ENCODE measurements around the gene TFAP2D.

The TFAP2D gene

GRCh38 chr6:50713226-50713625 lies at the start of gene TFAP2D:
Gene TFAP2D, plus strand, starts transcription at chr6:50713526. Its CDS starts 530 bp downstream, at chr6:50714056.
- no peak within 1 kb of the TSS for H3K4me3 ChIP-seq (ENCODE audit: low read length)
- no peak for TF ChIP-seq CTCF (conservative IDR thresholded peaks at IDR 0.05; ENCODE audit: low read depth, low read length)
- no peak for DNase-seq (ENCODE audit: low read depth)

- H3K4me3 ChIP-seq (ENCODE audit: low read length): no peak overlapping the region
- DNase-seq (ENCODE audit: low read depth): no peak
- no peak for TF ChIP-seq CTCF (conservative IDR thresholded peaks at IDR 0.05; ENCODE audit: low read depth, low read length)
These were observed 49.5 kb upstream of the TFAP2D start for GRCh38 chr6:50663806-50664205.

GRCh38 chr6:50666089-50666488 lies 47.2 kb upstream of the TFAP2D start:
- no peak for TF ChIP-seq CTCF (conservative IDR thresholded peaks at IDR 0.05; ENCODE audit: low read depth, low read length)
- no peak for DNase-seq (ENCODE audit: low read depth)
- H3K4me3 ChIP-seq (ENCODE audit: low read length): no peak overlapping the region

GRCh38 chr6:50681213-50681824 lies 32.0 kb upstream of the TFAP2D start:
- H3K4me3 ChIP-seq (ENCODE audit: low read length): no peak overlapping the region
- no peak for DNase-seq (ENCODE audit: low read depth)
- no peak for TF ChIP-seq CTCF (conservative IDR thresholded peaks at IDR 0.05; ENCODE audit: low read depth, low read length)

- TF ChIP-seq CTCF (conservative IDR thresholded peaks at IDR 0.05; ENCODE audit: low read depth, low read length): no peak
- no peak for DNase-seq (ENCODE audit: low read depth)
- H3K4me3 ChIP-seq (ENCODE audit: low read length): no peak overlapping the region
These were observed 24.1 kb upstream of the TFAP2D start for GRCh38 chr6:50689210-50689609.

- TF ChIP-seq CTCF (conservative IDR thresholded peaks at IDR 0.05; ENCODE audit: low read depth, low read length): no peak
These were observed 21.4 kb upstream of the TFAP2D start for GRCh38 chr6:50691814-50692495.

GRCh38 chr6:50698546-50698945 lies 14.8 kb upstream of the TFAP2D start:
- no peak for TF ChIP-seq CTCF (conservative IDR thresholded peaks at IDR 0.05; ENCODE audit: low read depth, low read length)
- no peak for DNase-seq (ENCODE audit: low read depth)
- no peak overlapping the region for H3K4me3 ChIP-seq (ENCODE audit: low read length)

More at GRCh38 chr6:50691814-50692495, 21.4 kb upstream of the TFAP2D start:
- no peak overlapping the region for H3K4me3 ChIP-seq (ENCODE audit: low read length)
- no peak for DNase-seq (ENCODE audit: low read depth)

Data from retinal pigment epithelial cell (primary cell).